Stimulated activated CD8-positive, alpha-beta memory T cell treated with anti-CD3 and anti-CD28 coated beads, Interleukin-7, amount 100 ng/mL, for 1 hour (primary cell): ENCODE data around the gene TENM4.
"Not testable (repeated sequence)": the region's sequence is repeated elsewhere in the genome, so short reads cannot be mapped to it uniquely, and the experiment has no call there.

Experiments used
- DNase-seq, 2 donors: peaks; one replicate each; pipeline ENCODE4 v3.0.0-alpha.2; 2020; ENCODE audit warnings: low read depth in 2 of 2

The TENM4 gene

GRCh38 chr11:79244798-79245197, 196.0 kb downstream of the TENM4 start:
- no peak for DNase-seq

DNA sequence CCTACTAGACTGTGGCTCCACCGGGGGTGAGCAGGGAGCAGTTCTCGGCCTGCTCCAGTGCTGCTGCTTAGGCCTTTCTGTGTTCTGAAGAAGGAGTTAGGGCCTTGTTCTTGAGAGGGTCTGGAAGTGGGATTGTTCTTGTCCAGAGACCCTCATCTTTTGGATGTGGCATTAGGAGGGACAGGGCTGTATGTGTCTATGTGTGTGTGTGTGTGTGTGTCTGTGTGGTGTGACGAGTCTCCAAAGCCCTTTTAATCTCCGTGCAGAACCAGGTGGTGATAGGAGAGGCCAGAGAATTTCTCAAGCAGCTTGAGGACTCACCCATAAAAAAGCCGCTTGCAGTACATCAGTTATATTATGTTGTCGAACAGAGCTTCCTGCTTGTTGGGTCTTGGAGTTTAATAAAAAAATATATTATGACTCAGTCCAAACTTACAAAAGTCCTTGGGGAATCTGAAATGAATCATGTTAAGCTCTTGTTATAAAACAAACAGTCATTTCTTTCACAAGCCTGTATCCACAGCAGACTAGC, 196.5 kb downstream of the TENM4 start:
- DNase-seq = no peak

- no peak for DNase-seq
These were observed 197.2 kb downstream of the TENM4 start for GRCh38 chr11:79243422-79244210.

DNA sequence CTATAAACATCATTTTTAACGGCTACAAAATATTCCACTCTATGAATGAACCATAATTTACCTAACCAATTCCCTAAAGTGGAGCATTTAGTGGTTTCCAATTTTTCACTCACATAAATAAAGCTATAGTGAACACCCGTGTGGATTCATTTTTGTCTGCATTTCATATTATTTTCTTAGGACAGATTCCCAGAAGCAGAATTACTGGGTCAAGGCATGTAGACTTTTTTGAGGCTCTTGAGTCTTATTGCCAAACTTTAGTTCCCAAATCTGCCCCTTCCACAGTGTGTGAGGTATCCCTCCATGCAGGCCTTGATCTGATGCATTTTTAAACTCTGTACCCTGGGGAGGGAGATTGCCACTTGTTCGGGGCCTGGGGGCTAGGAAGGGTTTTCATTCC, 198.2 kb downstream of the TENM4 start:
- DNase-seq = no peak

- DNase-seq = no peak
These were observed 199.0 kb downstream of the TENM4 start for GRCh38 chr11:79241852-79242241.

GRCh38 chr11:79241205-79241851, 199.5 kb downstream of the TENM4 start:
- DNase-seq = no peak

- DNase-seq = no peak
These were observed 203.1 kb downstream of the TENM4 start for GRCh38 chr11:79237703-79238102.

DNA sequence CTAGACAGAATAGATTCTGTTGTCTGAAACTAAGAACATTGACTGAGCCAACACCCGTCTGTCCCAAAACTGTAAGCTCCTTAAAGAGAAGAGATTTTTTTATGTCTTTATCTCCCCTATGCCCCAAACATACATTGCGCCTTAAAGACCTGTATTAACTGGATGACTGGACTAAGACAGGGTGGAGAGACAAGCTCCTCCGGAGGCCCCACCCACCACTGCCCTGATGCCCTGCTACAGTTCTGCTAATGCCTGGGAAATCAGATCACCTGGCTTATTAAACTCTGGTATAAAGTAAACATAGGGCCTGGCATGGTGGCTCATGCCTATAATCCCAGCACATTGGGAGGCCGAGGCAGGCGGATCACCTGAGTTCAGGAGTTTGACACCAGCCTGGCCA, 203.7 kb downstream of the TENM4 start:
- DNase-seq = no peak

- no peak for DNase-seq
These were observed 204.3 kb downstream of the TENM4 start for GRCh38 chr11:79236541-79236971.

DNA sequence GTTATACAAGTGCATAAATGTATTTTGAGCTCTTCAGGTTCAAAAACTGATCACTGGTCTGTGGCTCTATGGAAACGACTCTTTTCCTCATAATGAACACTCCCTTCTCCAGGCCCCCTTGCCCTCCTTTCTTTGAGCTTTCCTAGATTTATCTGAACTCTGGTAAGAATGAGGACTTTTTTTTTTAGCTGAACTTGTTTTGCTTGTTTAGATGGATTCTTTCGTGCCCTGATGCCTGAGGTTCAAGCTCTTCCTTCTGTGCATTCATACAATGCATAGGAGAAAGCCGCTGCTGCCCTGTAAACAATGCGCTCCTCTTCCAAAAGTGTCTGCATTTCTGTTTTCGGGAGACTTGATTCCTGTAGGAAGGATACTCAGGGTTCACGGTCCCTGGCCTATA, 205.1 kb downstream of the TENM4 start:
- DNase-seq = no peak

DNA sequence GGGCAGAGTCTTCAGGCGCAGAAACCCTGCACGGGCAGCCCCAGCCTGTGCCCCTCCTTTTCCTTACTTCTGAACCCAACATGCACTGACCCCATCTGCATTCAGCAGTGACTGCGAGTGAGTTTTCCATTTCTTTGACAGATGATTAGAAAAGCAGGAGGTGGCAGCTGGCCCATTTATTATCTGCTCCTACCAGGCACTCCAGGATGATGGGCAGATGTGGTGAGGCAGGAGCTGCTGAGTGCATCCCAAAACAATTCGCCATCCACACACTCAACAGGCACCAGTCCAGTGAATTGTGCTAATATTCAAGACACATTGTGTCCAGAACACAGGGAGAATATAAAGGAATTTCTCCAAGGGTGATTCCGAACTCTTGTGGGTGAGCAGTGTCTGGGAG, 208.5 kb downstream of the TENM4 start:
- no peak for DNase-seq

- no peak for DNase-seq
These were observed 211.8 kb downstream of the TENM4 start for GRCh38 chr11:79229047-79229446.

DNA sequence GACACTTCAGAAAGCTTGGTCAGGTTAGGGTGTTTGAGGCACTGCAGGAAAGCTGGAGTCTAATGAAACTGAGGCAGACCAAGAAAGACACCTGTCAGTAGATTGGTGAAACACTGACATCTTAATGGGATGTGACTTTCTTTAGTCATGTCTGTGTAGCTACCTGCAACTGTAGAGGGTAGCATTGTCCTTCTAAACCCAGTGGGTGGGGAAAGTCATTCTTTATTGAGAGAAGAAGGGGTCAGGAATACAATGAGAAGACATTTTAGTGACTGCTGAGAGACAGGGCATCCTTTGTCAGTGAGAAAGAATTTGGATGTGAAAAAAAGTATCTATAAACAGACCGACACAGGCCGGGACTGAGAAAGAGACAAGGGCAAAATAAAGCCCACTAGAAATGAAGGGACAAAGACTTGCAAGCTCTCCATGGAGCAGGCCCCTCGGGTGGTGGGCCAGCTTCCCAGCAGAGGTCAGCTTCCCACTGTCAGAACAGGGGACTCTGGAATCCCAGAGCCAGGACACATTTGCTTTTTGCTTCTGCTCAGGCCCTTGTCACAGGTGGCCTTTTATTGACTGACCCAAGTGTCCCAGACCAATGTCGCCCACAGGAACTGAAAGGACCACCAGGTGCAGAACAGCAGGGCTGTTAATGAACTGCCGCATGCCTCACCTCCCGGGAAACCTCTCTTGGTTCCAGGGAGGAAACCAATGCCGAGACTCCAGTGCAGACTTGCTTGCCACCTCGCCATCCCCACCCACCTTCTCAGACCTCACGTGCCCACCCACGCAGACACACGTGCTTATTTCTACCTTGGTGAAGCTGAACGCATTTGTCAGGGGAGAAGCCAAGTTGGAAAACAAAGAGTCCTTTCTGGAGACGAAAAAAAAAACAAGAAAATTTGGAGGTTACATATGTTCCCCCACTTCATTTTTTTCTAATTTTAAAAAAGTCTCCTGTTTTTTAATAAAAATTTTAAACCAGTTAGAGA, 212.8 kb downstream of the TENM4 start:
- DNase-seq = no peak

DNA sequence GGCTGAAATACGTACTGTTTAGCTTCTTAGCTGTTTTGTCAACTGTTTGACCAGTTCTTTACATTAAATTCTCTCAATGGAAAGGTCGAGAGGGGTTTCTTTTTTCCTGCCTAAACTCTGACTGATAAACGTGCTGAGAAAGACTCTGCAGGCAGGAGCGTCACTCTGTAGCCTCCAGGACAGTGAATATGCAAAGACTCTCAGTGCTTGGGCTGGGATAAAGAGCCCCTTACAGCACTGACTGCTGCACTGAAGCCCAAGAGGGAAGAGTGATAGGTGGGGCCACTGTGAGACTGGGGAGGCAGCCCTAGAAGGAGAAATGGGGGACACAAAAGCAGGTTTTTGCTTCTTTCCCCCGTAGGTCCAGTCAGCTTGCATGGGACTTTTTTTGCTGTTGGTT, 213.5 kb downstream of the TENM4 start:
- no peak for DNase-seq

GRCh38 chr11:79226126-79226525, 214.7 kb downstream of the TENM4 start:
- DNase-seq = no peak

GRCh38 chr11:79222163-79222562, 218.7 kb downstream of the TENM4 start:
- DNase-seq = not testable (repeated sequence)

- DNase-seq = no peak
These were observed 219.2 kb downstream of the TENM4 start for GRCh38 chr11:79221444-79222130.

DNA sequence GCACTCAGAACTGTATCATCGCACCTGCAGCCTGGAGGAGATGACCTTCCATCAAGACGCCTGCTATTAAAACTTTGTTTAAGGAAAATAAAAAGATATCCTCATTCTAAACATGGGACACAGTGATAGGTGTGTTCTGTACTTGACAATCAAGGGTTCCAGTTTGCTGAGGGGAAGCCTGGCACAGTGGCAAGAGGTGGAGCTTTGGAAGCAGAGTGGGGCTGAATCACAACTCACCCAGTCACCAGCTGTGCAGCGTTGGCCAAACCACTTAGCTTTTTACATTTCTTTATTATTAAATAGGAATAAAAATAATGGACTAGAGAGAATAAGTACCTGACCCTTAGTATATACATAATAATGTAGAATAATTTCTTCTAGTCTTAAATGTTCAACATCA, 220.7 kb downstream of the TENM4 start:
- DNase-seq = no peak

DNA sequence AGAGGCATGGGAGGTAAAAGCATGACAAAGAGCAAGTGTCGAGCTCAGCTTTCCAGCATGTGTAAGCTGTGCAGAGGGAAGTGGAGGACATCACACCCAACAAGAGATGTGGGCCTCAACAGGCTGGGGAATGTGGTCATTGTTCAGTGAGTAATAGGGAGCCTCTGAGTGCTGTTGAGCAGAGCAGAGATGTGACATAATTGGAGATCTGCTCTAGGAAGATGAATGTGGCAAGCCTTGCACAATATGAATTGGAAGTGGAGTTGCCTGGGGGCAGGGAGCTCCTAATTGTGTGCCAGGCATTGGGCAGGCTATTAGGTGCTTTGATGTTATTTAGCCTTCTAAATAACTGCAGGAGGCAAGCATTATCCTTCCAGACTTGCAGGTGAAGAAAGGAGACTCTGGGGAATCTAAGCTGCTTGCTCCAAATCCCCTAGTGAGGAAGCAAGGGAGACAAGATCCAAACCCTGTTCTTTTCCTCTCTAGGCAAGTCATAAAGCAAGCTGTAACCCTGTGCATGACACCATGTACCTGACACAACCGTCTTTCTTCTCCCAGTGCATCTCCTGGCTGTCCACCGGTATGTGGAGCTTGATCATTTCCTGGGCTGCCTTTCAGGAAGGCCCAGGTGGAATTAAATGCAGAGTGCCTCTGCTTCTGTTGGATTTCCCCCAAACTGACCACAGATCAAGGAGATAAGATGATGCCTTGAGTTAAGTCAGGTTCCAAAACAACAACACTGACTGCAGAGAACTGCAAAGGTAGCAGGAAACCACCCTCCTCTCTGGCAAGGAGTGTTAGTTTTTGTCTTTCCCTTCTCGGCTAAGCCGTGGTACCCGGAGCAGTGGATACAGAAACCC, 221.4 kb downstream of the TENM4 start:
- no peak for DNase-seq

DNA sequence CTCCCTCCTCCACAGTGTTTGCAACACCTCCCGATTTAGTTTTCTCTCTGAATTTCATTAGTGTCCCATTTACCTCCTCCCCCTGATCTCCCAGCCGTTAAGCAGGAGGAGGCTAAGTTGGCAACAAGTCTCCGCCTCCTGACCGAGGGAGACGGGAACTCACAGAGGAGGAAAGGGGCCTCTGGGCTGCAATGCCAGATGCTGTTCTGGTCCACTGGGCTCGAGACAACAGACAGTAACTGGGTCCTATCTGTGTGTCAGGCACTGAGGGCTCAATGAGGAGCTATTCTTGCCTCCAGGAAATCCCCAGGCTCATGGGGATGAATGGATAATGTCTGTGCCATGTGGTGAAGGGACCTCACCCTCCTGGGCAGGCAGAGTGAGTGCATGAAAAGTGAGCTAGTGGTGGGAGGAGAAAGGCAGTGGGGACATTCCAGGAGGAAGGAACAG, 228.1 kb downstream of the TENM4 start:
- no peak for DNase-seq
